Muscle layer of duodenum (tissue), 2 donors: ENCODE data around the gene POU2AF1.

Experiments
- H3K27ac ChIP-seq: one replicate; pipeline ENCODE4 v1.7.0; 2013; ENCODE audit warnings: mild to moderate bottlenecking, low read length
- H3K27me3 ChIP-seq: one replicate; pipeline ENCODE4 v1.7.0; 2013; ENCODE audit warnings: low read depth, mild to moderate bottlenecking, control low read depth, low read length
- H3K36me3 ChIP-seq, 2 donors: one replicate each; pipeline ENCODE4 v1.7.0; 2013; ENCODE audit warnings: low read length in 2 of 2, control low read depth in 1 of 2, mild to moderate bottlenecking in 1 of 2; ENCODE audit not compliant: insufficient read depth in 2 of 2, control insufficient read depth in 1 of 2
- H3K4me1 ChIP-seq, 2 donors: one replicate each; pipeline ENCODE4 v1.7.0; 2013; ENCODE audit warnings: low read length in 2 of 2, mild to moderate bottlenecking in 2 of 2, control low read depth in 1 of 2, moderate library complexity in 1 of 2; ENCODE audit not compliant: insufficient read depth in 2 of 2, control insufficient read depth in 1 of 2
- H3K4me3 ChIP-seq, 2 donors: one replicate each; pipeline ENCODE4 v1.7.0; 2013; ENCODE audit warnings: low read length in 2 of 2, low read depth in 1 of 2, mild to moderate bottlenecking in 1 of 2
- H3K9me3 ChIP-seq, 2 donors: one replicate each; pipeline ENCODE4 v1.7.0; 2013; ENCODE audit warnings: low read length in 2 of 2, control low read depth in 1 of 2, mild to moderate bottlenecking in 1 of 2; ENCODE audit not compliant: control insufficient read depth in 1 of 2
- donor health status: healthy.

POU2AF1 gene

DNA sequence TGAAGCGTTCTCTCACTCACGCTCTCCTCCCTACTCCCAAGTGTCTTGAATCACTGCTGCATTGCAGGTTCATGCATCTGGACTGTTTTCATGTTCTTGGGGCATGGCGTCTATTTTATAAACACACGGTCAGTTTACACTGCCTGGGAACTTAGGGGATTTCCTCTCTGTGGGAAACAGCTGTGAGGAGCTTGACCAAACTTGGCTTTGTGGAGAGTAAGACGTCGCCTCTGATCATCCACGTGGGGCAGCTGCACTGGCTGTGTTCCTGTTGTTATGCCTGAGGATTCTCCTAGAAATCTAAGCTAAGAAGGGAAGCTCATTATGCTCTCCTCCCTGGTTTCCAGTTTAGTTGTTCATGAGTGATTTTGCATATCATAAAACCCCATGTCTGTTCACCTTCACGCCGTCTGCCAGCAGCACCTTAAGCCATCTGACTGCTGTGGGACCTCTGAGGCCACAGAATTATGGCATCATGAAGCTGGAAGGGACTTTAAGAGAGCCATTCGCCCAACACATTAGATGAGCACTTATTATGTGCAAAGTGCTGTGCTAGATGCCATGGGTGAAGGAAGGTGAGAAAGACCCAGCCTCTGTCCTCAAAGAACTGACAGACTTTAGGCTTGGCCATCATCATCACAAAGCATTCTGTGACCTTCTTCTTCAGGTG lies 38.8 kb upstream of the POU2AF1 start:
- Histone ChIP-seq H3K4me1 (peaks cover 10 to 15% of the 10 kb centered on the region in 2 donors), H3K27me3 (no peaks in the 10 kb centered on the region), H3K4me3 (no peak overlapping the region), H3K9me3 (no peaks in the 10 kb centered on the region), H3K27ac (peak overlapping the region; percentile 61), H3K36me3 (no peaks in the 10 kb centered on the region)

DNA sequence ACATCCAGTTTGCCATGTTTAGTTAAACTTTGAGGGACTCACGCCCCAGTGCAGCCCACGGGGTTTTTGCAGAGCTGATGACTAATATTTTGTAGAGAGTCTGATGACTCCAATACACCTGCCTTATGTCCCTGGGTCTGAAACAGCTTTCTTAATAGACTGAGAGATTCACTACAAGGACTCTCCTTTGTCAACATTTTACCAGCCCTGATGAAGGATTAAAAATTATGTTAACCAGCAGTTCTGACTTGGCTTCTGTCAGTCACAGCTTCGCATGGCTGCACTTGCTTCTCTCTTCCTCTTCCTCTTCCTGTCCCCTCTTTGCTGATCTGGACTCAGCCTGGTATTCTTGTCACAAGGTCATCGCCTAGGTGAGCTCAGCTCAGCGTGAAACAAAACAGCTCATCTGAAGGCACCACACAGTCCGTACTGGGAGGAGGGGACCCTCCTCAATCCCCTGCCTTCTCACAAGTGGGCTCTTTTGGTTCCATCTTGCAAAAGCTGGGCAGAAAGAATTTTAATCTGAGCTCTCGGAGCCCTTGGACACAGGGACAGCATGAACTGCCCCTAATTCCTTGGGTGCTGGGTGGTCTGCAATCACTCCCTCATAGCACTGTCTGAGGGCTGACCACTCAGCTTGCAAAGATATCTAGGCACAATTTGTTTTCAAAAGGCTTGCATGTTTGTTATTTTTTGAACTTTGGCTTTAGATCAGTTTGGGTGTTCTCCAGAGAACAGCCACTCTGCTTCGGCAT lies 38.1 kb upstream of the POU2AF1 start:
- Histone ChIP-seq H3K4me1 (peaks cover 10 to 15% of the 10 kb centered on the region in 2 donors), H3K27me3 (no peaks in the 10 kb centered on the region), H3K36me3 (no peaks in the 10 kb centered on the region), H3K9me3 (no peaks in the 10 kb centered on the region), H3K4me3 (no peak overlapping the region), H3K27ac (peak overlapping the region; percentile 61)

DNA sequence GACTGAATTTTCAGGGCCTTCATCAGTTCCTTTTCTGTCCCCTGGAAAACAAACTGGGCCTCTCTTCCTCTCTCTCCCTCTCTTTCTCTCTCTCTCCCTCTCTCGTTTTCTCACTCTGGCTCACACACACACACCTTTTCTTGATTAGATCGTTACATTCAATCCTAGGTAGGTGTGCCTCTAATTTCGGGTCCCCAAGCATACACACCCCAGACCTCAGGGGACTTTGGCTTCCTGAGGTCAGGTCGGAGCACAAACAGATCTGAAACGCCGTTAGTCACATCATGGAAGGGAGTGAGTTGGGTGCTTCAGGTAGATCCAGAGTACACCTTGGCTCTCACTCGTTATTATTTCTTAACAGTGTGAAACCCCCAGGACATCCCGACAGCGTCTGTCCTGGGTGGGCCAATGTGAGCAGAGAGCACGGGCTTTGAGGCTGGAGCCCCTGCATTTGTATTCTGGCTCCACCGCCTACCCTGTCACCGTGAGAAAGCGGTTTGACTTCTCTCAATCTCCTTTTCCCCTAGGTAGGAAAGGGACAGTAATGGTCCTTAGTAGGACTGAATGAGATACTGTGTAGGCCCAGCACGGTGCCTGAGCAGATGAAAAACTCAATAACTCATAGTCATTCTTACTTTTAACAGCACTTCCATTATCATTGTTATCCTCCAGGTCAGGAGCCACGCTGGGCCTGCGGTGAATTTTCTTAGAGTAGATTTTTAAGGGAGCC lies 37.3 kb upstream of the POU2AF1 start:
- H3K27ac ChIP-seq: peak overlapping the region; percentile 21
- peaks cover 10 to 15% of the 10 kb centered on the region in 2 donors for H3K4me1 ChIP-seq
- no peaks in the 10 kb centered on the region for H3K27me3 ChIP-seq
- no peak overlapping the region for H3K4me3 ChIP-seq
- H3K9me3 ChIP-seq: no peaks in the 10 kb centered on the region
- no peaks in the 10 kb centered on the region for H3K36me3 ChIP-seq

DNA sequence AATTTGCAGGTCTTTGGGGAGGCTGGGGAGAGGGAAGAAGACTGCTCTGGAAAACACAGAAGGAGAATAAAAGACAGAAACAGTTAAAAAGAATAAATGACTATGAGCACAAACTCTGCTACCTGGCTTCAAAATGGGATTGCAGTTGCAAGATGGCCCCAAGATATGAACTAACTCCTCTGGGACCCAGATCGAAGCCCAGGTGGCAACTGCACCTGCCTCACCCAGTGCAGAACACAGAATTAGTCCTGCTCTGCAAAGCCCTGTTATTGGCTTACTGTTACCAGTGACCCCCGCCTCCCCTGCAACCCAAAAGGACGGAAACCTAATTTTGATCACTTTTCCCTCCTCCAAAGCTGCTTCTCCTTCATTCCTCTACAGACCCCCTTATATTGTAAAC lies 35.9 kb upstream of the POU2AF1 start:
- H3K9me3 ChIP-seq: no peaks in the 10 kb centered on the region
- no peaks in the 10 kb centered on the region for H3K27me3 ChIP-seq
- no peak overlapping the region for H3K4me3 ChIP-seq
- no peak overlapping the region for H3K27ac ChIP-seq
- no peaks in the 10 kb centered on the region for H3K36me3 ChIP-seq
- peaks cover 10 to 15% of the 10 kb centered on the region in 2 donors for H3K4me1 ChIP-seq

DNA sequence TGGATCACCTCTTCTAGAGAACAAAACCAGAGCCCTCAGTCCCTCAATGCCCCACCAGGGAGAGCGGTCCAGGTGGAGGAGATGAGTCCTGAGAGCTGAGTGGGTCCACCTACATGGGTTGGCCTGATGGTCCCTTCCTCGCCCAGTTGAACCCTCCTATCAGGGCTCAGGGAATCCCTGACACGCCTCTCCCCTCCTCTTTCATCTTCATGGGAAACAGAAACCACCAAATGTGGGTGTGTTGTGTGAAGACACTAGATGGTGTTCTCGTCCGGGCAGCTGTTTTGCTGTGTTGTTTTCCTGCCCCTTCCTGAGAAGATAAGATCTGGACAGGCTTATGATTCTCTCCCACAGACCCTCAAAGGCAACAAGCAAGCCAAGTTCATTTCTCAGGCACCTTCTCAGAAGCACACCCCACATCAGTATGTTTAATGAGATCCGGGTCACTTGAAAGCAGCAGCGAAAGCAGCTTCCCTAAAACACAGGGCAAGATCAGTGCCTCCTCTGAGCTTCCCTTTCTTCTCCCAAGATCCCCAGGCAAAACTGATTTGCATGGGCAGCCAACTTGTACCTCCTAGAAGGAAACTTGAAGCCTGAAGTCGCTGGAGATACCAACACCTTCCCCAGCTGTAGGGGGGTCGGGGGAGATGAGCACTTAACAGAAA lies 35.3 kb upstream of the POU2AF1 start:
- Histone ChIP-seq H3K4me1 (peaks cover 10 to 15% of the 10 kb centered on the region in 2 donors), H3K4me3 (no peak overlapping the region), H3K36me3 (no peaks in the 10 kb centered on the region), H3K27ac (no peak overlapping the region), H3K27me3 (no peaks in the 10 kb centered on the region), H3K9me3 (no peaks in the 10 kb centered on the region)

DNA sequence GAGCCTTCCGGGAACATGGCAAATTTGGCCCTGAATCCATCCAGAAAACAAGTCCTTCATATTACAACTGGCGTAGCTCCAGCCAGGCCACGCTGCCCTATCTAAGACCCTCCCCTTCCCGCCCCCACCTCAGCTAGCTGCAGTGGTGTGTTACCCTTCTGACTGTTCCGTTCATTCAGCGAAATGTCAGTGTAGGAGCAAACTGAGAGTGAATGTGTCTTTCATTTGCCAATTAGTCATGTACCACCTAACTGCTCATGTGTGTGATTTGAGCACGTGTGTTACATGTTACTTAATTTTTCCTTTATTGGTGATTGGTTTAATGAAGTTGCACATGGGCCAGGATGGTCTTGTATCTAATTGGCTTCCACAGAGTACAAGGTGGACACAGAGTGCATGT lies 34.8 kb upstream of the POU2AF1 start:
- Histone ChIP-seq H3K9me3 (no peaks in the 10 kb centered on the region), H3K36me3 (no peaks in the 10 kb centered on the region), H3K27ac (no peak overlapping the region), H3K27me3 (no peaks in the 10 kb centered on the region), H3K4me1 (peaks cover 10 to 14% of the 10 kb centered on the region in 2 donors), H3K4me3 (no peak overlapping the region)

DNA sequence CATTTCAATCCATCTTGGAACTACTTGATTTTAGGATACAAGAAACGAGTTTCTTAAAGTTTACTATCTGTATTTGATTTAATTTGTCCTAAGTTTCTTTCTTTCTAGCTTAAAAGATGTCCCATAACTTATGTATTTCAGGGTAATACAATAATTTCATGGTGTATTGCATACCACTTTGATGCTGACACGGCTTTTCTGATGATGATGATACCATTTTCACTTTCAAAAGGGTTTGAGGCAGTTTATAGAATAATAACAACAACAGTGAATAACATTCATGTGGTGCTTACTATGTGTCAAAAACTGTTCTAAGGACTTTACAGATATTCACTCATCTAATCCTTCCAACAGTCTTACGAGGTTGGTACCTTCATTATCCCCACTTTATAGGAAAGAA lies 33.2 kb upstream of the POU2AF1 start:
- H3K4me1 ChIP-seq: peaks cover 4% of the 10 kb centered on the region in 2 donors
- no peak overlapping the region for H3K4me3 ChIP-seq
- no peak overlapping the region for H3K27ac ChIP-seq

DNA sequence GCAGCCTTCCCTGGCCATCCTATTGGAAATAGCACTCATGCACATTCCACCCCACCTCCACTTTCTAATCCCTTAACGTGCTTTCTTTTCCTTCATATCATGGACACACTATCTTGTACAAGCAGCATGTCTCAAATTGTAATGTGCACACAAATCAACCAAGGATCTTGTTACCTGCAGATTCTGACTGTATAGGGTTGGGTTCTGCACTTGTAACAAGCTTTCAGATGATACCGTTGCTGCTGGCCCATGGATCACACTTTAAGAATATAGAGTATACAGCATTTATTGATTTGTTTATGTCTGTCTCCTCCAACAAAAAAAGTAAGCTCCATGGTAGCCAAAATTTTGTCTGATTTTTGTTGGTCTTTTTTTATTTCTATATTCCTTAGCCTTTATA lies 32.4 kb upstream of the POU2AF1 start:
- no peaks in the 10 kb centered on the region for H3K9me3 ChIP-seq
- H3K27ac ChIP-seq: no peak overlapping the region
- no peaks in the 10 kb centered on the region for H3K36me3 ChIP-seq
- H3K4me1 ChIP-seq: no peaks in the 10 kb centered on the region
- H3K27me3 ChIP-seq: no peaks in the 10 kb centered on the region
- no peak overlapping the region for H3K4me3 ChIP-seq

More for the DNA sequence above, 33.2 kb upstream of the POU2AF1 start:
- Histone ChIP-seq H3K27me3 (no peaks in the 10 kb centered on the region), H3K9me3 (no peaks in the 10 kb centered on the region), H3K36me3 (no peaks in the 10 kb centered on the region)

DNA sequence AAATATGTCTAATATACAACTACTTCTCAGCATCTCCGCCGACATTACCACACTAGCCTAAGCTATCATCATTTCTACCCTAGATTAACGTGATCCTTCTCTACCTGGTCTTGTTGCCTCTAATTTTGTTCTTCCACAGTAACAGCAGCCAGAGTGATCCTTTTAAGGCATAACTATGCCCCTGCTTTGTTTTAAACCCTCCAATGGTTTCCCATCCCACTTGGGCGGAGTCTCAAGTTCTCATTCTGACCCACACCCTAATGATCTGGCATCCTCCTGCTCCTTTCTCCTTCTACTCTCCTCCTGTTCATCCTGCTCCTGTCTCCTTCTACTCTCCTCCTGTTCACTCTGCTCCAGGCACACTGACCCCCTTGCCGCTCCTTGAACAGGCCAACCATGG lies 31.9 kb upstream of the POU2AF1 start:
- no peaks in the 10 kb centered on the region for H3K27me3 ChIP-seq
- H3K4me1 ChIP-seq: no peaks in the 10 kb centered on the region
- H3K27ac ChIP-seq: no peak overlapping the region
- H3K36me3 ChIP-seq: no peaks in the 10 kb centered on the region
- H3K9me3 ChIP-seq: no peaks in the 10 kb centered on the region
- H3K4me3 ChIP-seq: no peak overlapping the region

DNA sequence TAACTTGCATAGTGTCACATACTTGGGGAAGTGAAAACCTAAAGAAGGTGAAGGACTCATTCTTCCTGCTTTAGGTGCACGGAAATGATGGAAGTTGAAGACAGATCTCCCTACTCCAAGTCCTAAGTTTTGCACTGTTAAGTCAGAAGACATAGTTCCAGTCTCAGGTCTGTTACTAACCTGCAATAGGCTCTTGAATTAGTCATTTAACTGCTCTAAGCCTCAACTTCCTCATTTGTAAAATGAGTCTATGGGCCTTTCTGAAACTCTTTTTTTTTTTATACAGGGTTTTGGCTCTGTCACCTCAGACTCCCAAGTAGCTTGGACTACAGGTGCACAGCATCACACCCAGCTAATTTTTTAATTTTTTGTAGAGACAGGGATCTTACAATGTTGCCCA lies 30.8 kb upstream of the POU2AF1 start:
- Histone ChIP-seq H3K36me3 (no peaks in the 10 kb centered on the region), H3K4me3 (no peak overlapping the region), H3K9me3 (no peaks in the 10 kb centered on the region), H3K27ac (no peak overlapping the region), H3K27me3 (no peaks in the 10 kb centered on the region), H3K4me1 (no peaks in the 10 kb centered on the region)
